Tibial nerve (tissue), 4 donors: Measurements from ENCODE around the gene SLC25A44. TPM values are rescaled to one million over a fixed set of nuclear protein-coding genes. Genes with fewer than 3 reads are reported as not detected.

ENCODE experiments used
- DNase-seq, 2 donors: peaks; one replicate each; pipeline ENCODE4 v3.0.0-alpha.2; 2019; ENCODE audit warnings: low spot score in 2 of 2
- H3K27ac ChIP-seq, 4 donors: fragments of 200-600 bp; sonication (generic) in 3 of 4; one replicate each; pipeline ENCODE4 v1.5.1; 2017 to 2019; ENCODE audit warnings: mild to moderate bottlenecking in 1 of 4
- H3K27me3 ChIP-seq, 2 donors: fragments of 200-600 bp; sonication (generic) in 1 of 2; one replicate each; pipeline versions ENCODE4 v1.5.1 to v1.6.0; 2017 to 2019
- H3K36me3 ChIP-seq, 3 donors: fragments of 200-600 bp; sonication (generic); one replicate each; pipeline ENCODE4 v1.5.1; 2018 to 2019
- H3K4me1 ChIP-seq, 4 donors: fragments of 200-600 bp; sonication (generic) in 3 of 4; one replicate each; pipeline ENCODE4 v1.5.1; 2017 to 2019
- H3K4me3 ChIP-seq, 4 donors: fragments of 200-600 bp; sonication (generic) in 3 of 4; one replicate each; pipeline ENCODE4 v1.5.1; 2017 to 2019; ENCODE audit warnings: mild to moderate bottlenecking in 1 of 4, moderate library complexity in 1 of 4
- H3K9me3 ChIP-seq, 4 donors: fragments of 200-600 bp; sonication (generic) in 3 of 4; one replicate each; pipeline ENCODE4 v1.5.1; 2017 to 2019
- EP300 ChIP-seq, 2 donors: sonication (generic); formaldehyde crosslinking; IDR thresholded peaks; one replicate each; pipeline ENCODE4 v1.6.1; 2017; ENCODE audit warnings: antibody characterized with exemption in 2 of 2, mild to moderate bottlenecking in 1 of 2
- POLR2A ChIP-seq, 2 donors: fragments of 450-650 bp; IDR thresholded peaks; one replicate each; pipeline ENCODE4 v1.6.1; 2017; ENCODE audit warnings: antibody characterized with exemption in 2 of 2, mild to moderate bottlenecking in 2 of 2, moderate library complexity in 2 of 2
- WGBS, 2 donors: methylation state at CpG; one replicate each; pipeline ENCODE4 v1.1.5; 2018; 5-methylcytosine and 5-hydroxymethylcytosine counted together
- total RNA-seq, 4 donors: library from RNA; depleted of rRNA; stranded (reverse); fragments of >200 nt; gene quantifications; one replicate each; pipeline ENCODE4 v1.1.0, GENCODE V29; 2016
- TF ChIP-seq, protein P1 (sequence below), 5 experiments: fragments of 200-600 bp in 3 of 5; fragments of 450-650 bp in 2 of 5; sonication (generic) in 3 of 5; IDR thresholded peaks; one replicate each; pipeline ENCODE4 v1.5.1; 2016 to 2019; ENCODE audit warnings: antibody characterized with exemption in 5 of 5, mild to moderate bottlenecking in 3 of 5, moderate library complexity in 2 of 5

SLC25A44 gene
- total RNA-seq, 4 donors from 2014 or later = 9.4 to 25.5 (median 13.6) TPM

DNA sequence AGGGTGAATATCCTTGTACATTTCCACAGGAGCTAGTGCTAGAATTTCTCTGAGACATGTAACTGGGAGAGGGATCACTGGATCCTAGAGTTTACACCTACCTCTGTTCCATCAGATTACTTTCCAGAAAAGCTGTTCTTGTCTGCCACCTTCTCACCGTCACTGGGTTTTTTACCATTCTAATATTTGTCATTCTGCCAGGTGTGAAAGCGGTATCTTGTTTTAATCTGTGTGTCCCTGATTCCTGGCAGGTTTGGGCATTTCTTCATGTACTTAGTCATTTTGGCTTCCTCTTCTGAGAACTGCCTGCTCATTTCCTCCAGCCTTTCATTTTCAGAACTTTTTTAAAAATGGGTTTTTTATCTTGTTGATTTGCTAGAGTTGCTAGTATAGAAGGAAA lies 24.0 kb downstream of the SLC25A44 start:
- peaks cover 0 to 35% (median 0%) of the 10 kb centered on the region in 3 donors for H3K36me3 ChIP-seq
- DNase-seq = no peak
- H3K27me3 ChIP-seq = no peaks in the 10 kb centered on the region
- TF ChIP-seq EP300 (IDR thresholded peaks at IDR 0.05) = peak in 1 of 2 donors; percentile 57
- TF ChIP-seq, protein P1, sequence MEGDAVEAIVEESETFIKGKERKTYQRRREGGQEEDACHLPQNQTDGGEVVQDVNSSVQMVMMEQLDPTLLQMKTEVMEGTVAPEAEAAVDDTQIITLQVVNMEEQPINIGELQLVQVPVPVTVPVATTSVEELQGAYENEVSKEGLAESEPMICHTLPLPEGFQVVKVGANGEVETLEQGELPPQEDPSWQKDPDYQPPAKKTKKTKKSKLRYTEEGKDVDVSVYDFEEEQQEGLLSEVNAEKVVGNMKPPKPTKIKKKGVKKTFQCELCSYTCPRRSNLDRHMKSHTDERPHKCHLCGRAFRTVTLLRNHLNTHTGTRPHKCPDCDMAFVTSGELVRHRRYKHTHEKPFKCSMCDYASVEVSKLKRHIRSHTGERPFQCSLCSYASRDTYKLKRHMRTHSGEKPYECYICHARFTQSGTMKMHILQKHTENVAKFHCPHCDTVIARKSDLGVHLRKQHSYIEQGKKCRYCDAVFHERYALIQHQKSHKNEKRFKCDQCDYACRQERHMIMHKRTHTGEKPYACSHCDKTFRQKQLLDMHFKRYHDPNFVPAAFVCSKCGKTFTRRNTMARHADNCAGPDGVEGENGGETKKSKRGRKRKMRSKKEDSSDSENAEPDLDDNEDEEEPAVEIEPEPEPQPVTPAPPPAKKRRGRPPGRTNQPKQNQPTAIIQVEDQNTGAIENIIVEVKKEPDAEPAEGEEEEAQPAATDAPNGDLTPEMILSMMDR (IDR thresholded peaks at IDR 0.05) = no peak
- peaks cover 0 to 36% (median 11%) of the 10 kb centered on the region in 4 donors for H3K4me1 ChIP-seq
- H3K4me3 ChIP-seq = no peak overlapping the region
- peak overlapping the region in 1 of 4 donors; percentile 29 for H3K27ac ChIP-seq
- 56 to 74% methylated on average over 2 of the region's 2 CpGs for WGBS, 2 donors
- H3K9me3 ChIP-seq = no peaks in the 10 kb centered on the region

DNA sequence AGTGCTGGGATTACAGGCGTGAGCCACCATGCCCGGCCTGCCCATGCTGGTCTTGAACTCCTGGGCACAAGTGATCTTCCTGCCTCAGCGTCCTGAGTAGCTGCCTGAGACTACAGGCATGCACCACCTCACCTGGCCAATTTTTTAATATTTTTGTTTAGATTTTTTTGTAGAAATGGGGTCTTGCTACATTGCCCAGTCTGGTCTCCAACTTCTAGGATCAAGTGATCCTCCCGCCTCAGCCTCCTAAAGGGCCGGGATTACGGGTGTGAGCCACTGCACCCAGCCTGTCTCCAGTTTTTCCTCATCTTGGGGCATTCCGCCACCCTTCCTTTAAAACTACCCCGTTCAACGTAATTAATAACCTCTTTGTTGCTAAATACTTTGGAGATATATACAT lies 26.3 kb downstream of the SLC25A44 start:
- no peak for DNase-seq
- no peak overlapping the region for H3K27ac ChIP-seq
- TF ChIP-seq POLR2A (IDR thresholded peaks at IDR 0.05) (no peak), EP300 (IDR thresholded peaks at IDR 0.05) (no peak)
- TF ChIP-seq, protein P1 (IDR thresholded peaks at IDR 0.05) = no peak
- no peak overlapping the region for H3K4me3 ChIP-seq
- H3K27me3 ChIP-seq = no peaks in the 10 kb centered on the region
- peaks cover 0 to 22% (median 3%) of the 10 kb centered on the region in 4 donors for H3K4me1 ChIP-seq
- peaks cover 0 to 47% (median 3%) of the 10 kb centered on the region in 3 donors for H3K36me3 ChIP-seq
- no peaks in the 10 kb centered on the region for H3K9me3 ChIP-seq
- WGBS, 2 donors = 97 to 98% methylated on average over 9 of the region's 9 CpGs

DNA sequence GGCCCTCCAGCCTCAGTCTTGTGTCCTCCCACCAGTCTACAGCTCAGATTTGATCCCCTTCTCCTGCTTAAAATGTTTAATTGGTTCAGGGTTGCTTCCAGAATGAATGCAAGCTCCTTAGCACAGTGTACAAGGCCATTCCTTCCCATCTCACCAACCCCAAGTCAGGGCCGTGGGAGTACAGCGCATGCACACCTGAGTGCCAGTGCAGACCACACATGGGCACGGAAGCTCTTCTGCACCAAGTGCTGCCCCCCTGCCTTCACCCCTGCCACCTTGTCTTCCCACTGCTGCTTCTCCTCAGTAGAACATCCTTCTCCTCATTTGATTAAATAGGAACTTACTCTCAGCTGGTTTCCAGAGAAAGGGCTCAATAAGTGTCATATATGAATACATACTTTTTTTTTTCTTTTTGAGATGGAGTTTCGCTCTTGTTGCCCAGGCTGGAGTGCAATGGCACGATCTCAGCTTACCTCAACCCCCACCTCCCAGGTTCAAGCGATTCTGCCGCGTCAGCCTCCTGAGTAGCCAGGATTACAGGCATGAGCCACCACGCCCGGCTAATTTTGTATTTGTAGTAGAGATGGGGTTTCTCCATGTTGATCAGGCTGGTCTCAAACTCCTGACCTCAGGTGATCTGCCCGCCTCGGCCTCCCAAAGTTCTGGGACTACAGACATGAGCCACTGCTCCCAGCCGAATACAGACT lies 28.2 kb downstream of the SLC25A44 start:
- peaks cover 0 to 22% (median 3%) of the 10 kb centered on the region in 4 donors for H3K4me1 ChIP-seq
- TF ChIP-seq EP300 (IDR thresholded peaks at IDR 0.05) (no peak), POLR2A (IDR thresholded peaks at IDR 0.05) (no peak)
- TF ChIP-seq, protein P1 (IDR thresholded peaks at IDR 0.05) = no peak
- DNase-seq = no peak
- H3K4me3 ChIP-seq = no peak overlapping the region
- 93 to 95% methylated on average over 13 of the region's 13 CpGs for WGBS, 2 donors
- peaks cover 0 to 56% (median 3%) of the 10 kb centered on the region in 3 donors for H3K36me3 ChIP-seq
- H3K27ac ChIP-seq = no peak overlapping the region
- H3K27me3 ChIP-seq = no peaks in the 10 kb centered on the region
- no peaks in the 10 kb centered on the region for H3K9me3 ChIP-seq

DNA sequence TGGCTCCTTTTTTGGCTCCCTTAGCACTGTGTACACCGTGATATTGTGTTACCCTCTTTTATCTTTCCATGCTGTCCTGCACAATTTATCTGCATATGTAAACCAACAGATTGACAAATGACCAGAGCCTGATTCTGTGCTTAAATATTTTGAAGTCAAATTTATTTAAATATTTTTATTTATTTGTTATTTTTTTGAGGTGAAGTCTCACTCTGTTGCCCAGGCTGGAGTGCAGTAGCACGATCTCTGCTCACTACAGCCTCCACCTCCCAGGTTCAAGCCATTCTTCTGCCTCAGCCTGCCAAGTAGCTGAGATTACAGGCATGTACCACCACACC lies 31.7 kb downstream of the SLC25A44 start:
- 10 to 22% methylated on average over 2 of the region's 2 CpGs for WGBS, 2 donors
- no peak for TF ChIP-seq EP300 (IDR thresholded peaks at IDR 0.05)
- TF ChIP-seq, protein P1 (IDR thresholded peaks at IDR 0.05) = no peak
- peaks cover 0 to 77% (median 3%) of the 10 kb centered on the region in 3 donors for H3K36me3 ChIP-seq

DNA sequence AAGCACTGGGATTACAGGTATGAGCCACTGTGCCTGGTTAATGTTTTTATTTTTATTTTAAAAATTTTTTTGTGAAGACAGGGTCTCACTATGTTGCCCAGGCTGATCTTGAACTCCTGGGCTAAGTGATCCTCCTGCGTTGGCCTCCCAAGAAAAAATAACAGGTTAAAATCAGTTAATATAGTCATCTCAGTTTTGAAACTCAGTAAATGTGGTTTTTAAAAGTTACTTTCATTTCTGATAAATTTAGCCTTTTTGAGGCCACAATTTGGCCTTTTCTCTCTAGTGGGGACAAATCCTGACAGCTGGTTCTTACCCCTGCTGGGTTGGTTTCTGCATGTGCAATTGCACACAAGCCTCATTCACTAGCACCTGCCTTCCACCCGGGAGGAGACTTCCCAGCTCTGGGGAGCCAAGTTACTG lies 32.2 kb downstream of the SLC25A44 start:
- Histone ChIP-seq H3K9me3 (no peaks in the 10 kb centered on the region), H3K4me3 (no peak overlapping the region), H3K27ac (peak overlapping the region in 2 of 4 donors; percentile 10 to 71), H3K27me3 (no peaks in the 10 kb centered on the region), H3K36me3 (peaks cover 0 to 74% (median 3%) of the 10 kb centered on the region in 3 donors), H3K4me1 (peaks cover 0 to 18% (median 3%) of the 10 kb centered on the region in 4 donors)
- TF ChIP-seq, protein P1 (IDR thresholded peaks at IDR 0.05) = no peak
- no peak for TF ChIP-seq EP300 (IDR thresholded peaks at IDR 0.05)
- TF ChIP-seq POLR2A (IDR thresholded peaks at IDR 0.05) = no peak
- WGBS, 2 donors = 65 to 68% methylated on average over 2 of the region's 2 CpGs
- DNase-seq = no peak

More for the DNA sequence above, 31.7 kb downstream of the SLC25A44 start:
- no peak overlapping the region for H3K4me3 ChIP-seq
- H3K27me3 ChIP-seq = no peaks in the 10 kb centered on the region
- DNase-seq = no peak
- peaks cover 0 to 18% (median 3%) of the 10 kb centered on the region in 4 donors for H3K4me1 ChIP-seq
- H3K9me3 ChIP-seq = no peaks in the 10 kb centered on the region
- peak overlapping the region in 2 of 4 donors; percentile 10 to 71 for H3K27ac ChIP-seq
